ENCODE results near the gene CENPS. TPM values are rescaled to one million over a fixed set of nuclear protein-coding genes. Genes with fewer than 3 reads are reported as not detected.

The CENPS gene
- total RNA-seq, 2 donors from 2014 or later: 1.9 to 3.4 TPM

GRCh38 chr1:10398734-10399443 lies 31.3 kb upstream of the CENPS start, which contains the start of gene PGD:
Gene PGD (plus strand): TSS chr1:10399064. CDS start chr1:10399118, 54 bp downstream.
- no peak for TF ChIP-seq CTCF (IDR thresholded peaks at IDR 0.05)
- H3K4me1 ChIP-seq: peaks cover 0 to 22% of the 10 kb centered on the region in 2 donors
- no peaks in the 10 kb centered on the region for H3K9me3 ChIP-seq
- DNase-seq (ENCODE audit: low spot score): peak; percentile 99
- no peaks in the 10 kb centered on the region for H3K27me3 ChIP-seq
- H3K36me3 ChIP-seq: peaks cover 18% of the 10 kb centered on the region
- peak within 1 kb of the TSS; percentile 83 to 87 for H3K4me3 ChIP-seq
- peak within 1 kb of the TSS; percentile 88 to 97 for H3K27ac ChIP-seq

GRCh38 chr1:10399444-10399941 lies 30.7 kb upstream of the CENPS start:
- Histone ChIP-seq H3K27ac (peak overlapping the region; percentile 88 to 97), H3K4me3 (peak overlapping the region; percentile 83 to 87), H3K4me1 (peaks cover 0 to 22% of the 10 kb centered on the region in 2 donors), H3K36me3 (peaks cover 24% of the 10 kb centered on the region), H3K9me3 (no peaks in the 10 kb centered on the region), H3K27me3 (no peaks in the 10 kb centered on the region)
- DNase-seq (ENCODE audit: low spot score): no peak
- no peak for TF ChIP-seq CTCF (IDR thresholded peaks at IDR 0.05)

- no peak for TF ChIP-seq CTCF (IDR thresholded peaks at IDR 0.05)
- H3K36me3 ChIP-seq: peaks cover 30% of the 10 kb centered on the region
- DNase-seq (ENCODE audit: low spot score): no peak
- peaks cover 0 to 22% of the 10 kb centered on the region in 2 donors for H3K4me1 ChIP-seq
- H3K9me3 ChIP-seq: no peaks in the 10 kb centered on the region
- no peaks in the 10 kb centered on the region for H3K27me3 ChIP-seq
- peak overlapping the region; percentile 88 to 97 for H3K27ac ChIP-seq
- H3K4me3 ChIP-seq: peak overlapping the region; percentile 83 to 87
Measured at GRCh38 chr1:10400013-10400412, 30.2 kb upstream of the CENPS start.

- Histone ChIP-seq H3K4me1 (peaks cover 0 to 22% of the 10 kb centered on the region in 2 donors), H3K36me3 (peaks cover 42% of the 10 kb centered on the region), H3K27me3 (no peaks in the 10 kb centered on the region), H3K4me3 (no peak overlapping the region), H3K9me3 (no peaks in the 10 kb centered on the region), H3K27ac (peak overlapping the region in 1 of 2 donors; percentile 97)
- TF ChIP-seq CTCF (IDR thresholded peaks at IDR 0.05): no peak
- no peak for DNase-seq (ENCODE audit: low spot score)
Measured at GRCh38 chr1:10401281-10401680, 29.0 kb upstream of the CENPS start.

- H3K9me3 ChIP-seq: no peaks in the 10 kb centered on the region
- no peak for TF ChIP-seq CTCF (IDR thresholded peaks at IDR 0.05)
- peaks cover 58% of the 10 kb centered on the region for H3K36me3 ChIP-seq
- peaks cover 0 to 21% of the 10 kb centered on the region in 2 donors for H3K4me1 ChIP-seq
- DNase-seq (ENCODE audit: low spot score): no peak
- H3K27me3 ChIP-seq: no peaks in the 10 kb centered on the region
- H3K27ac ChIP-seq: no peak overlapping the region
- H3K4me3 ChIP-seq: no peak overlapping the region
Measured at GRCh38 chr1:10402729-10403274, 27.4 kb upstream of the CENPS start.

Data from right atrium auricular region (tissue), 2 donors.